ENCODE data around the gene IL13RA1.

- TF ChIP-seq, protein P1, sequence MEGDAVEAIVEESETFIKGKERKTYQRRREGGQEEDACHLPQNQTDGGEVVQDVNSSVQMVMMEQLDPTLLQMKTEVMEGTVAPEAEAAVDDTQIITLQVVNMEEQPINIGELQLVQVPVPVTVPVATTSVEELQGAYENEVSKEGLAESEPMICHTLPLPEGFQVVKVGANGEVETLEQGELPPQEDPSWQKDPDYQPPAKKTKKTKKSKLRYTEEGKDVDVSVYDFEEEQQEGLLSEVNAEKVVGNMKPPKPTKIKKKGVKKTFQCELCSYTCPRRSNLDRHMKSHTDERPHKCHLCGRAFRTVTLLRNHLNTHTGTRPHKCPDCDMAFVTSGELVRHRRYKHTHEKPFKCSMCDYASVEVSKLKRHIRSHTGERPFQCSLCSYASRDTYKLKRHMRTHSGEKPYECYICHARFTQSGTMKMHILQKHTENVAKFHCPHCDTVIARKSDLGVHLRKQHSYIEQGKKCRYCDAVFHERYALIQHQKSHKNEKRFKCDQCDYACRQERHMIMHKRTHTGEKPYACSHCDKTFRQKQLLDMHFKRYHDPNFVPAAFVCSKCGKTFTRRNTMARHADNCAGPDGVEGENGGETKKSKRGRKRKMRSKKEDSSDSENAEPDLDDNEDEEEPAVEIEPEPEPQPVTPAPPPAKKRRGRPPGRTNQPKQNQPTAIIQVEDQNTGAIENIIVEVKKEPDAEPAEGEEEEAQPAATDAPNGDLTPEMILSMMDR (IDR thresholded peaks at IDR 0.05): no peak
- TF ChIP-seq SREBF2 (IDR thresholded peaks at IDR 0.05) (no peak), KDM1A (IDR thresholded peaks at IDR 0.05; ENCODE audit: low read depth) (no peak), POLR2A (IDR thresholded peaks at IDR 0.05; ENCODE audit: low read length) (no peak)
- TF ChIP-seq, protein P2, sequence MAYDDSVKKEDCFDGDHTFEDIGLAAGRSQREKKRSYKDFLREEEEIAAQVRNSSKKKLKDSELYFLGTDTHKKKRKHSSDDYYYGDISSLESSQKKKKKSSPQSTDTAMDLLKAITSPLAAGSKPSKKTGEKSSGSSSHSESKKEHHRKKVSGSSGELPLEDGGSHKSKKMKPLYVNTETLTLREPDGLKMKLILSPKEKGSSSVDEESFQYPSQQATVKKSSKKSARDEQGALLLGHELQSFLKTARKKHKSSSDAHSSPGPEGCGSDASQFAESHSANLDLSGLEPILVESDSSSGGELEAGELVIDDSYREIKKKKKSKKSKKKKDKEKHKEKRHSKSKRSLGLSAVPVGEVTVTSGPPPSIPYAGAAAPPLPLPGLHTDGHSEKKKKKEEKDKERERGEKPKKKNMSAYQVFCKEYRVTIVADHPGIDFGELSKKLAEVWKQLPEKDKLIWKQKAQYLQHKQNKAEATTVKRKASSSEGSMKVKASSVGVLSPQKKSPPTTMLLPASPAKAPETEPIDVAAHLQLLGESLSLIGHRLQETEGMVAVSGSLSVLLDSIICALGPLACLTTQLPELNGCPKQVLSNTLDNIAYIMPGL (CRISPR knock-in tag; IDR thresholded peaks at IDR 0.05; ENCODE audit: borderline replicate concordance): no peak
These were observed 31.1 kb downstream of the IL13RA1 start for GRCh38 chrX:118758511-118758910.

All from A549 (cell line).